Measurements from ENCODE around the gene EPHB2. TPM values are rescaled to one million over a fixed set of nuclear protein-coding genes. Genes with fewer than 3 reads are reported as not detected.
A peak's percentile ranks its signal among the peaks of the same experiment; 100 is the strongest.

The EPHB2 gene
- total RNA-seq = 64.2 and 69.4 TPM in 2 replicates
- long read RNA-seq, partial matches to known transcripts = 41 of 59 reads
- long read RNA-seq, other reads (novel, unspliced or antisense) = 16 of 59 reads

- peaks cover 24% of the 10 kb centered on the region for H3K4me1 Mint-ChIP-seq (ENCODE audit: low read depth)
- peak within 1 kb of the TSS; percentile 81 for H3K4me3 Mint-ChIP-seq (ENCODE audit: low read depth)
- H3K9me3 Mint-ChIP-seq (ENCODE audit: low read depth) = no peaks in the 10 kb centered on the region
- H3K36me3 Mint-ChIP-seq (ENCODE audit: insufficient read depth) = peaks cover 3% of the 10 kb centered on the region
- H3K27me3 Mint-ChIP-seq = no peaks in the 10 kb centered on the region
- peak within 1 kb of the TSS; percentile 95 for H3K27ac Mint-ChIP-seq
- DNase-seq (ENCODE audit: low spot score, unreplicated experiment) = peak; percentile 42
- TF ChIP-seq CTCF (IDR thresholded peaks at IDR 0.05; ENCODE audit: unreplicated experiment) = no peak
Measured at GRCh38 chr1:22710701-22711049, at the start of gene EPHB2. Gene EPHB2, plus strand, starts transcription at chr1:22710839. Its CDS starts 144 bp downstream, at chr1:22710983.

DNA sequence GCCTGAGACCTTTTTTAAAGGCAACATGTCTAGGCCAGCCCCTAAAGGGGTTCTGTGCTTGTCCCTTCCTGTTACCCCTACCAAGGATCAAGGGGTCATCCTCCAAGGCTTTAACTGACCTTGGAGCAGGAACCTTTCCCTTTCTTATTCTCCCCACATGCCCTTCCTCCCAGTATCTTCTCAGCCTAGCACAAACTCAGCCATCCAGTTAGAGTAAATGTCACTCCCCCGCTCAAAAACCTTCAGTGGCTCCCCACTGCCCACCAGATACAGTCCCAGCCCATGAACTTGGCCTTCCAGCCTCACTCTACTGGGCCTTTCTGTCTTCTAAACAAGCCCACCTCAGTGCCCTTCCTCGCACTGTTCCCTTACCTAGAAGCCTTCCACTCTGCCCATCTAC is 48.8 kb upstream of the EPHB2 start:
- H3K4me3 Mint-ChIP-seq (ENCODE audit: low read depth) = no peak overlapping the region
- TF ChIP-seq CTCF (IDR thresholded peaks at IDR 0.05; ENCODE audit: unreplicated experiment) = no peak
- no peaks in the 10 kb centered on the region for H3K4me1 Mint-ChIP-seq (ENCODE audit: low read depth)
- peaks cover 20% of the 10 kb centered on the region for H3K27me3 Mint-ChIP-seq
- no peaks in the 10 kb centered on the region for H3K9me3 Mint-ChIP-seq (ENCODE audit: low read depth)
- DNase-seq (ENCODE audit: low spot score, unreplicated experiment) = no peak
- H3K36me3 Mint-ChIP-seq (ENCODE audit: insufficient read depth) = no peaks in the 10 kb centered on the region
- no peak overlapping the region for H3K27ac Mint-ChIP-seq

- H3K9me3 Mint-ChIP-seq (ENCODE audit: low read depth) = no peaks in the 10 kb centered on the region
- DNase-seq (ENCODE audit: low spot score, unreplicated experiment) = no peak
- TF ChIP-seq CTCF (IDR thresholded peaks at IDR 0.05; ENCODE audit: unreplicated experiment) = no peak
- H3K36me3 Mint-ChIP-seq (ENCODE audit: insufficient read depth) = no peaks in the 10 kb centered on the region
- H3K27me3 Mint-ChIP-seq = peaks cover 21% of the 10 kb centered on the region
- H3K27ac Mint-ChIP-seq = no peak overlapping the region
- H3K4me3 Mint-ChIP-seq (ENCODE audit: low read depth) = no peak overlapping the region
- H3K4me1 Mint-ChIP-seq (ENCODE audit: low read depth) = no peaks in the 10 kb centered on the region
Measured at GRCh38 chr1:22662318-22662717, 48.3 kb upstream of the EPHB2 start.

- no peaks in the 10 kb centered on the region for H3K4me1 Mint-ChIP-seq (ENCODE audit: low read depth)
- H3K27ac Mint-ChIP-seq = no peak overlapping the region
- no peaks in the 10 kb centered on the region for H3K36me3 Mint-ChIP-seq (ENCODE audit: insufficient read depth)
- peaks cover 24% of the 10 kb centered on the region for H3K27me3 Mint-ChIP-seq
- no peak for TF ChIP-seq CTCF (IDR thresholded peaks at IDR 0.05; ENCODE audit: unreplicated experiment)
- H3K4me3 Mint-ChIP-seq (ENCODE audit: low read depth) = no peak overlapping the region
- no peaks in the 10 kb centered on the region for H3K9me3 Mint-ChIP-seq (ENCODE audit: low read depth)
- DNase-seq (ENCODE audit: low spot score, unreplicated experiment) = no peak
Measured at GRCh38 chr1:22662986-22663408, 47.6 kb upstream of the EPHB2 start.

GRCh38 chr1:22665752-22666151 is 44.9 kb upstream of the EPHB2 start:
- Mint-ChIP-seq H3K27ac (no peak overlapping the region), H3K4me3 (ENCODE audit: low read depth) (no peak overlapping the region), H3K9me3 (ENCODE audit: low read depth) (no peaks in the 10 kb centered on the region), H3K27me3 (peaks cover 32% of the 10 kb centered on the region), H3K4me1 (ENCODE audit: low read depth) (peaks cover 3% of the 10 kb centered on the region), H3K36me3 (ENCODE audit: insufficient read depth) (no peaks in the 10 kb centered on the region)
- peak; percentile 37 for DNase-seq (ENCODE audit: low spot score, unreplicated experiment)
- peak; percentile 66 for TF ChIP-seq CTCF (IDR thresholded peaks at IDR 0.05; ENCODE audit: unreplicated experiment)
